GM12878 (cell line): Measurements from ENCODE around the gene UBC. TPM values are rescaled to one million over a fixed set of nuclear protein-coding genes. Genes with fewer than 3 reads are reported as not detected.

ENCODE experiments used
- ATAC-seq: fragments of 200-7000 bp; cut with Tn5 transposase; 3 replicates; pipeline ENCODE4 v1.9.1; 2020; ENCODE audit warnings: mild to moderate bottlenecking, moderate library complexity
- BruUV-seq: library from RNA; stranded (reverse); fragments of 400-500 nt; replicated peaks from 2 replicates; lab custom pipeline; 2021; lab: Mats Ljungman, UMichigan
- CTCF ChIA-PET: fragments of 300-600 bp; sonication (Branson Sonifier 250); formaldehyde crosslinking; extraction: SDS; loops from one replicate; lab custom pipeline; 2021; ENCODE audit warnings: inconsistent platforms; lab: Yijun Ruan, JAX
- POLR2A ChIA-PET: fragments of 350-600 bp; formaldehyde crosslinking; extraction: SDS; loops from one replicate; lab custom pipeline; 2021; ENCODE audit warnings: inconsistent platforms; lab: Charles Lee
- RAD21 ChIA-PET: fragments of 300-600 bp; sonication (Branson Sonifier 250); formaldehyde crosslinking; loops from one replicate; lab custom pipeline; 2023; ENCODE audit warnings: antibody characterized with exemption; ENCODE audit not compliant: unreplicated experiment; lab: Charles Lee
- SMC1A ChIA-PET: fragments of 300-600 bp; sonication (Branson Sonifier 250); formaldehyde crosslinking; loops from one replicate; lab custom pipeline; 2023; ENCODE audit not compliant: unreplicated experiment, uncharacterized antibody; lab: Charles Lee
- DNase-seq: peaks from one replicate; pipeline ENCODE4 v3.0.0-alpha.2; 2011; ENCODE audit warnings: low read depth, low spot score
- FAIRE-seq: peaks from 3 replicates; lab custom pipeline; 2011; peaks lifted over from hg19 to GRCh38; lab: Jason Lieb, UNC
- H2AFZ ChIP-seq: 2 replicates; pipeline ENCODE4 v1.6.0; 2011; ENCODE audit warnings: low read depth, low read length, control low read depth; ENCODE audit not compliant: control insufficient read depth
- H3K27ac ChIP-seq: 2 replicates; pipeline ENCODE4 v1.5.1; 2011; ENCODE audit warnings: control low read depth; ENCODE audit not compliant: control insufficient read depth, insufficient read depth
- H3K27me3 ChIP-seq, 2 experiments: replicated peaks in 1 of 2; 2 replicates each; pipeline versions ENCODE4 v1.6.0 to v1.6.1; 2011; ENCODE audit warnings: low read length in 1 of 2; ENCODE audit not compliant: control insufficient read depth in 2 of 2, insufficient read depth in 2 of 2
- H3K36me3 ChIP-seq, 2 experiments: 2 replicates each; pipeline ENCODE4 v1.5.1; 2011; ENCODE audit warnings: low read length in 1 of 2; ENCODE audit not compliant: control insufficient read depth in 2 of 2, insufficient read depth in 2 of 2
- H3K4me1 ChIP-seq: 2 replicates; pipeline ENCODE4 v1.6.1; 2011; ENCODE audit warnings: mild to moderate bottlenecking, low read length, moderate library complexity, mixed read lengths; ENCODE audit not compliant: control insufficient read depth, insufficient read depth
- H3K4me2 ChIP-seq: 2 replicates; pipeline ENCODE4 v1.6.0; 2011; ENCODE audit warnings: control low read depth; ENCODE audit not compliant: control insufficient read depth, insufficient read depth
- H3K4me3 ChIP-seq: fragments of 200-600 bp; sonication (generic); 2 replicates; pipeline ENCODE4 v1.5.1; 2016
- H3K79me2 ChIP-seq: 2 replicates; pipeline ENCODE4 v1.6.0; 2011; ENCODE audit warnings: low read length; ENCODE audit not compliant: control insufficient read depth, insufficient read depth
- H3K9ac ChIP-seq: 2 replicates; pipeline ENCODE4 v1.8.0; 2011; ENCODE audit warnings: low read length, control low read depth, mixed read lengths; ENCODE audit not compliant: control insufficient read depth, insufficient read depth
- H3K9me3 ChIP-seq: replicated peaks from 3 replicates; pipeline ENCODE4 v1.5.1; 2011; ENCODE audit warnings: mild to moderate bottlenecking, low read length; ENCODE audit not compliant: control insufficient read depth, insufficient read depth
- H4K20me1 ChIP-seq: 2 replicates; pipeline ENCODE4 v1.6.0; 2011; ENCODE audit not compliant: control insufficient read depth, insufficient read depth
- BCL11A ChIP-seq: IDR thresholded peaks from 2 replicates; pipeline ENCODE4 v1.6.1; 2011; ENCODE audit warnings: low read depth, low read length
- BHLHE40 ChIP-seq, 2 experiments: fragments of 450-650 bp in 1 of 2; IDR thresholded peaks; 2 replicates each; pipeline ENCODE4 v1.6.1; 2011 to 2017; ENCODE audit warnings: low read depth in 2 of 2, borderline replicate concordance in 1 of 2, improper control_type of control experiment in 1 of 2, low read length in 1 of 2, mild to moderate bottlenecking in 1 of 2
- EP300 ChIP-seq, 2 experiments: fragments of 150-350 bp in 1 of 2; IDR thresholded peaks; 2 replicates each; pipeline ENCODE4 v1.6.1; 2011 to 2012; ENCODE audit warnings: low read depth in 2 of 2, low read length in 2 of 2, borderline replicate concordance in 1 of 2, improper control_type of control experiment in 1 of 2, inconsistent platforms in 1 of 2; ENCODE audit not compliant: control insufficient read depth in 1 of 2
- IKZF1 ChIP-seq: fragments of 450-650 bp; conservative IDR thresholded peaks from 2 replicates; pipeline ENCODE4 v1.6.1; 2017; ENCODE audit warnings: antibody characterized with exemption, mild to moderate bottlenecking
- KAT2A ChIP-seq: conservative IDR thresholded peaks from 2 replicates; pipeline ENCODE4 v1.6.1; 2011; ENCODE audit warnings: low read depth, low read length; ENCODE audit not compliant: control insufficient read depth
- MXI1 ChIP-seq: fragments of 150-350 bp; IDR thresholded peaks from 2 replicates; pipeline ENCODE4 v1.6.1; 2011; ENCODE audit warnings: low read depth, mild to moderate bottlenecking, inconsistent platforms, low read length, improper control_type of control experiment
- NFIC ChIP-seq: IDR thresholded peaks from 2 replicates; pipeline ENCODE4 v1.6.1; 2012; ENCODE audit warnings: low read depth, mild to moderate bottlenecking, inconsistent platforms, low read length, moderate library complexity
- NR2F1 ChIP-seq: fragments of 450-650 bp; conservative IDR thresholded peaks from 2 replicates; pipeline ENCODE4 v1.6.1; 2017; ENCODE audit warnings: mild to moderate bottlenecking
- RCOR1 ChIP-seq: conservative IDR thresholded peaks from 2 replicates; pipeline ENCODE4 v1.6.1; 2012; ENCODE audit warnings: low read depth, low read length, improper control_type of control experiment
- RELB ChIP-seq: fragments of 450-650 bp; IDR thresholded peaks from 2 replicates; pipeline ENCODE4 v1.6.1; 2017; ENCODE audit warnings: low read depth, mild to moderate bottlenecking, moderate library complexity
- STAT1 ChIP-seq: fragments of 450-650 bp; conservative IDR thresholded peaks from 2 replicates; pipeline ENCODE4 v1.6.1; 2014; ENCODE audit warnings: antibody characterized with exemption, mild to moderate bottlenecking
- ZNF24 ChIP-seq: fragments of 450-650 bp; IDR thresholded peaks from 2 replicates; pipeline ENCODE4 v1.6.1; 2017; ENCODE audit warnings: antibody characterized with exemption, mild to moderate bottlenecking
- ZNF687 ChIP-seq: fragments of 450-650 bp; IDR thresholded peaks from 2 replicates; pipeline ENCODE4 v1.6.1; 2017; ENCODE audit warnings: mild to moderate bottlenecking, moderate library complexity
- WGBS: methylation state at CpG from one replicate; pipeline ENCODE4 v1.1.6; 2016; ENCODE audit warnings: low lambda C conversion rate; ENCODE audit not compliant: insufficient replicate concordance, insufficient coverage; ENCODE audit errors: missing lambda C conversion rate; 5-methylcytosine and 5-hydroxymethylcytosine counted together
- in situ Hi-C: fragments of 300-500 bp; cut with MboI; formaldehyde crosslinking; loops from 9 replicates; pipeline ENCODE4 v1.14.3; 2018; ENCODE audit warnings: mixed read lengths
- intact Hi-C: fragments of 100-400 bp; cut with micrococcal nuclease; formaldehyde crosslinking; loops from one replicate; pipeline ENCODE4 v1.14.2; 2022; ENCODE audit not compliant: unreplicated experiment
- polyA plus RNA-seq, 11 experiments: library from polyadenylated mRNA; depleted of rRNA in 4 of 11; unstranded in 6 of 11; stranded (reverse) in 5 of 11; fragments of >200 nt; fragmentation: Nextera tagmentation in 4 of 11; fragmentation: Illumina TruSeq in 1 of 11; extraction: Ambion mirVana in 4 of 11; extraction: Trizol in 1 of 11; gene quantifications; 1 replicate in 1 of 11; 2 replicates in 10 of 11; pipeline versions ENCODE4 v1.2.1 to v1.2.3, GENCODE V29; 2011 to 2016; ENCODE audit warnings: inconsistent platforms in 2 of 11, missing spikeins in 2 of 11, low read depth in 1 of 11
- total RNA-seq, 4 experiments: library from RNA; depleted of rRNA in 3 of 4; stranded (reverse); fragments of >200 nt in 3 of 4; fragmentation: Illumina TruSeq in 1 of 4; extraction: Trizol in 1 of 4; gene quantifications; 2 replicates each; pipeline versions ENCODE4 v1.2.1 to v1.2.3, GENCODE V29; 2013 to 2021

Gene UBC
- total and polyA plus RNA-seq, 10 of the 15 experiments (the other 5 are each of a cell fraction or from before 2014, with no cell fraction given), result 653 to 1,666 (median 874) TPM

GRCh38 chr12:124906606-124907261 is 7.7 kb downstream of the UBC start (continued):
- TF ChIP-seq ZNF24, result peak; percentile 62; the same call in 1 of the 2 replicates
- TF ChIP-seq RCOR1, result 0 out of 2 replicates have a peak, but pooled peaks have one; percentile 24
- TF ChIP-seq NFIC, result peak; percentile 46; the same call in 1 of the 2 replicates
- TF ChIP-seq STAT1, result 0 out of 2 replicates have a peak, but pooled peaks have one; percentile 36
- TF ChIP-seq KAT2A, result no peak

GRCh38 chr12:124904306-124905098 is 9.9 kb downstream of the UBC start:
- H3K79me2 ChIP-seq, result peaks cover 1% of the 10 kb centered on the region; the same call in 1 of the 2 replicates
- peaks cover 39% of the 10 kb centered on the region for H3K4me1 ChIP-seq
- BruUV-seq, result no TSS peak
- no peak for FAIRE-seq
- ChIA-PET CTCF (interaction anchor here (0.9 to 21.3 kb wide), 10 partner anchors 10 to 498 kb away, joined by 3 to 523 read pairs (median 12); partner anchors contain the start of gene UBC), RAD21 (interaction anchor here (1.0 to 4.9 kb wide), 5 partner anchors 14 to 130 kb away, joined by 4 to 115 read pairs (median 46); partner anchors contain the start of gene UBC), SMC1A (interaction anchor here (0.6 to 8.3 kb wide), 12 partner anchors 11 to 133 kb away, joined by 3 to 143 read pairs (median 8); partner anchors contain the start of gene UBC), POLR2A (interaction anchor here (0.5 to 3.8 kb wide), 9 partner anchors 11 to 525 kb away, joined by 3 to 32 read pairs (median 9); partner anchors contain the start of gene UBC)
- in situ Hi-C loops, result loop anchor here (10.0 to 25.0 kb wide), 2 partner anchors 870 to 1467 kb away; partner anchors contain the start of gene RILPL2
- H3K27me3 ChIP-seq, result no peaks in the 10 kb centered on the region
- no peak overlapping the region; the same call in 1 of the 2 replicates for H3K27ac ChIP-seq
- peak overlapping the region; percentile 2; the same call in 1 of the 2 replicates for H3K9ac ChIP-seq
- no peak overlapping the region for H2AFZ ChIP-seq
- DNase-seq, result no peak
- no peaks in the 10 kb centered on the region; the same call in 1 of the 2 replicates for H4K20me1 ChIP-seq
- no peaks in the 10 kb centered on the region for H3K9me3 ChIP-seq
- H3K4me2 ChIP-seq, result no peak overlapping the region; the same call in 1 of the 2 replicates
- 44% methylated on average over 15 of the region's 15 CpGs for WGBS
- no peaks in the 10 kb centered on the region for H3K36me3 ChIP-seq
- peak; percentile 69 for ATAC-seq
- no peak overlapping the region for H3K4me3 ChIP-seq
- intact Hi-C loops, result loop anchor here (5.0 kb wide), 1 partner anchor 867 kb away; no protein-coding TSS in a partner anchor
- TF ChIP-seq IKZF1 (peak; percentile 62), ZNF687 (peak; percentile 96), BCL11A (peak; percentile 26; the same call in 1 of the 2 replicates), EP300 (IDR thresholded peaks at IDR 0.05; ENCODE audit: borderline replicate concordance in 1 of 2, control insufficient read depth in 1 of 2, low read depth in 2 of 2, low read length in 2 of 2) (peak in 1 of 2 experiments; percentile 50; a peak in 1 of 4 replicates), BHLHE40 (IDR thresholded peaks at IDR 0.05; ENCODE audit: borderline replicate concordance in 1 of 2, low read depth in 2 of 2, low read length in 1 of 2) (peak; percentile 79 to 87), MXI1 (0 out of 2 replicates have a peak, but pooled peaks have one; percentile 22), RELB (peak; percentile 66; the same call in 1 of the 2 replicates), NR2F1 (peak; percentile 54; the same call in 1 of the 2 replicates)
